LNCAP (cell line): Measurements from ENCODE around the gene TPSG1.

Experiments
- CTCF ChIP-seq: fragments of 450-650 bp; IDR thresholded peaks from 2 replicates; pipeline ENCODE4 v1.5.1; 2017; ENCODE audit warnings: mild to moderate bottlenecking

TPSG1 gene

GRCh38 chr16:1177053-1177452 lies 48.0 kb downstream of the TPSG1 start:
- TF ChIP-seq CTCF = no peak

- no peak for TF ChIP-seq CTCF
Observed at GRCh38 chr16:1176280-1176897, 48.7 kb downstream of the TPSG1 start.

GRCh38 chr16:1175566-1176279 lies 49.3 kb downstream of the TPSG1 start:
- TF ChIP-seq CTCF = no peak

- no peak for TF ChIP-seq CTCF
Observed at GRCh38 chr16:1174477-1175357, 50.4 kb downstream of the TPSG1 start.

- TF ChIP-seq CTCF = no peak
Observed at GRCh38 chr16:1173788-1174451, 51.1 kb downstream of the TPSG1 start.

- TF ChIP-seq CTCF = no peak
Observed at GRCh38 chr16:1172651-1173050, 52.4 kb downstream of the TPSG1 start.

GRCh38 chr16:1171854-1172428 lies 53.1 kb downstream of the TPSG1 start:
- no peak for TF ChIP-seq CTCF
